Adrenal gland (tissue), 12 donors: ENCODE data around the gene CPA3. TPM values are rescaled to one million over a fixed set of nuclear protein-coding genes. Genes with fewer than 3 reads are reported as not detected.

Source experiments
- DNase-seq, 7 donors: peaks; one replicate each; pipeline ENCODE4 v3.0.0-alpha.2; 2019 to 2020
- H3K27ac ChIP-seq, 5 donors: fragments of 200-600 bp; sonication (generic) in 4 of 5; 1 replicate in 3 of 5; 2 replicates in 2 of 5; pipeline versions ENCODE4 v1.5.1 to v1.8.0; 2016 to 2020; ENCODE audit warnings: mild to moderate bottlenecking in 1 of 5
- H3K27me3 ChIP-seq: fragments of 200-600 bp; 2 replicates; pipeline ENCODE4 v1.8.0; 2021
- H3K36me3 ChIP-seq, 2 donors: fragments of 200-600 bp; replicated peaks in 1 of 2; 1 replicate in 1 of 2; 2 replicates in 1 of 2; pipeline versions ENCODE4 v1.5.1 to v1.8.0; 2018 to 2022
- H3K4me1 ChIP-seq, 2 donors: fragments of 200-600 bp; replicated peaks in 1 of 2; 1 replicate in 1 of 2; 2 replicates in 1 of 2; pipeline versions ENCODE4 v1.5.1 to v1.8.0; 2018 to 2021
- H3K4me3 ChIP-seq, 4 donors: fragments of 200-600 bp; sonication (generic) in 3 of 4; one replicate each; pipeline ENCODE4 v1.5.1; 2016 to 2018
- H3K9me3 ChIP-seq, 3 donors: fragments of 200-600 bp; sonication (generic) in 1 of 3; replicated peaks in 1 of 3; 1 replicate in 2 of 3; 2 replicates in 1 of 3; pipeline versions ENCODE4 v1.5.1 to v1.8.0; 2016 to 2021
- POLR2A ChIP-seq, 2 donors: fragments of 450-650 bp; IDR thresholded peaks; one replicate each; pipeline ENCODE4 v1.6.1; 2017; ENCODE audit warnings: antibody characterized with exemption in 2 of 2, mild to moderate bottlenecking in 2 of 2, moderate library complexity in 1 of 2
- WGBS, 4 donors: extraction: QIAGEN DNeasy Blood & Tissue Kit in 2 of 4; methylation state at CpG; one replicate each; pipeline versions ENCODE4 v1.1.5 to v1.1.7; 2013 to 2017; 5-methylcytosine and 5-hydroxymethylcytosine counted together
- intact Hi-C, 2 donors: fragments of 100-400 bp; cut with DNase I; formaldehyde crosslinking; loops; one replicate each; pipeline versions ENCODE4 v1.14.1 to v1.15.0; 2022 to 2023
- polyA plus RNA-seq, 3 donors: library from polyadenylated mRNA; stranded (reverse); fragments of 200-250 nt in 2 of 3; fragments of 350-450 nt in 1 of 3; fragmentation: Illumina TruSeq in 1 of 3; extraction: RNeasy Lipid Tissue Mini Kit (QIAGEN cat#74804) in 1 of 3; gene quantifications; one replicate each; pipeline ENCODE4 v1.2.3, GENCODE V29; 2013 to 2014
- total RNA-seq, 9 donors: library from RNA; depleted of rRNA in 4 of 9; stranded (reverse); fragments of >200 nt in 4 of 9; fragments of 120-200 nt in 1 of 9; fragmentation: NEBNext Ultra II Directional in 1 of 9; extraction: Animal tissue kit (Norgen Biotek cat#: 25700) in 1 of 9; gene quantifications; one replicate each; pipeline versions ENCODE4 v1.1.0 to v1.2.4, GENCODE V29; 2013 to 2023
- TF ChIP-seq, protein P1 (sequence below), 6 experiments: fragments of 450-650 bp in 4 of 6; fragments of 200-600 bp in 2 of 6; sonication (generic) in 1 of 6; IDR thresholded peaks; 1 replicate in 5 of 6; 2 replicates in 1 of 6; pipeline versions ENCODE4 v1.5.1 to v1.8.0; 2016 to 2021; ENCODE audit warnings: antibody characterized with exemption in 6 of 6, mild to moderate bottlenecking in 2 of 6, moderate library complexity in 1 of 6
- donor health status: healthy with polysubstance abuse.
- donor health status: Bipolar disorder and iron deficiency.
- donor health status: DM: yes; HTN: yes; CAD: no.
- donor health status: DM: no; HTN: no; CAD: no.
- donor health status: DM: no; HTN: no; CAD: no.
- donor health status: DM: yes; HTN: yes; CAD: no.

CPA3 gene
- total and polyA plus RNA-seq, 12 donors: 0.39 to 4.1 (median 0.78) TPM; not detected in 3

- intact Hi-C loops: no loop called here
- H3K9me3 ChIP-seq: no peaks in the 10 kb centered on the region
- no peak overlapping the region for H3K4me3 ChIP-seq
- 57 to 70% (median 63%) methylated on average over 4 of the region's 4 CpGs for WGBS, 4 donors
- H3K4me1 ChIP-seq: no peaks in the 10 kb centered on the region
- H3K36me3 ChIP-seq: no peaks in the 10 kb centered on the region
- no peak for DNase-seq
- TF ChIP-seq, protein P1, sequence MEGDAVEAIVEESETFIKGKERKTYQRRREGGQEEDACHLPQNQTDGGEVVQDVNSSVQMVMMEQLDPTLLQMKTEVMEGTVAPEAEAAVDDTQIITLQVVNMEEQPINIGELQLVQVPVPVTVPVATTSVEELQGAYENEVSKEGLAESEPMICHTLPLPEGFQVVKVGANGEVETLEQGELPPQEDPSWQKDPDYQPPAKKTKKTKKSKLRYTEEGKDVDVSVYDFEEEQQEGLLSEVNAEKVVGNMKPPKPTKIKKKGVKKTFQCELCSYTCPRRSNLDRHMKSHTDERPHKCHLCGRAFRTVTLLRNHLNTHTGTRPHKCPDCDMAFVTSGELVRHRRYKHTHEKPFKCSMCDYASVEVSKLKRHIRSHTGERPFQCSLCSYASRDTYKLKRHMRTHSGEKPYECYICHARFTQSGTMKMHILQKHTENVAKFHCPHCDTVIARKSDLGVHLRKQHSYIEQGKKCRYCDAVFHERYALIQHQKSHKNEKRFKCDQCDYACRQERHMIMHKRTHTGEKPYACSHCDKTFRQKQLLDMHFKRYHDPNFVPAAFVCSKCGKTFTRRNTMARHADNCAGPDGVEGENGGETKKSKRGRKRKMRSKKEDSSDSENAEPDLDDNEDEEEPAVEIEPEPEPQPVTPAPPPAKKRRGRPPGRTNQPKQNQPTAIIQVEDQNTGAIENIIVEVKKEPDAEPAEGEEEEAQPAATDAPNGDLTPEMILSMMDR (IDR thresholded peaks at IDR 0.05): no peak
- no peak for TF ChIP-seq POLR2A (IDR thresholded peaks at IDR 0.05)
- H3K27me3 ChIP-seq: no peaks in the 10 kb centered on the region
- peak overlapping the region in 1 of 5 donors; percentile 3 for H3K27ac ChIP-seq
These were observed 24.6 kb upstream of the CPA3 start for GRCh38 chr3:148840451-148840850.

DNA sequence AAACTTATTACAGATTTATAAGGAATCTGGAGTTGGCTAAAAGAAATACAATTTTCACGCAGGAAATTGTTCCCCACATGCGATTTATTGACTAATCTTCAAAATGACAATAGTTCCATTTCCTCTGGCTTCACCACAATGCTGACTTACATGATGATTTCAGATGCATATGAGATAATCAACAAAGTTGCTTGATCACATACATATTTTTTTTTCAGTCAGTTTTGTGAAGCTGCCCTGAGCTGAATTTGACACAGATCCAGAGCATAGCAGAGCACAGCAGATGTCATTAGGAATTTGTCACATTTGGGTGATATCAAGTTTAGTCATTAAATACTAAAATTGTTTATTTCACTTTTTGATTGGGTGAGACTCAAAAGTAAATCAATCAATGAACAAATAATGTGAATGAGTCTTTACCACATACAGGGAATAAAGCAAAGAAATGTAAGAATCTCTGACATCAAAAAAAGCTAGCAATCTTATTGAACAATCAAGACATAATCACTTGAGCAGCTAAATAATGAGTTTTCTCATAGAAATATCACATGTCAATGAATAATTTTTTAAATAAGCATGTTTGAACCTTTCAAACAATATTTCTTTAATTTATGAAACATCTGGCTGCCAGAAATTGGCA lies 19.2 kb upstream of the CPA3 start:
- Histone ChIP-seq H3K27me3 (no peaks in the 10 kb centered on the region), H3K4me3 (no peak overlapping the region), H3K36me3 (no peaks in the 10 kb centered on the region), H3K4me1 (peaks cover 8 to 10% of the 10 kb centered on the region in 2 donors), H3K9me3 (no peaks in the 10 kb centered on the region), H3K27ac (no peak overlapping the region)
- intact Hi-C loops: no loop called here
- no peak for TF ChIP-seq POLR2A (IDR thresholded peaks at IDR 0.05)
- TF ChIP-seq, protein P1 (IDR thresholded peaks at IDR 0.05): no peak
- 76 to 86% (median 79%) methylated on average over 2 of the region's 2 CpGs for WGBS, 4 donors
- no peak for DNase-seq

GRCh38 chr3:148847351-148847750 lies 17.7 kb upstream of the CPA3 start:
- peak in 1 of 7 donors; percentile 22 for DNase-seq
- WGBS, 4 donors: 12 to 53% (median 36%) methylated on average over 1 of the region's 1 CpG

GRCh38 chr3:148848410-148848809 lies 16.7 kb upstream of the CPA3 start:
- TF ChIP-seq, protein P1 (IDR thresholded peaks at IDR 0.05): no peak
- TF ChIP-seq POLR2A (IDR thresholded peaks at IDR 0.05): no peak
- Histone ChIP-seq H3K9me3 (no peaks in the 10 kb centered on the region), H3K36me3 (no peaks in the 10 kb centered on the region), H3K4me3 (no peak overlapping the region), H3K27me3 (no peaks in the 10 kb centered on the region), H3K27ac (no peak overlapping the region), H3K4me1 (peaks cover 14% of the 10 kb centered on the region in 2 donors)
- WGBS, 4 donors: 72 to 91% (median 88%) methylated on average over 1 of the region's 1 CpG
- no peak for DNase-seq
- intact Hi-C loops: no loop called here

More at GRCh38 chr3:148847351-148847750, 17.7 kb upstream of the CPA3 start:
- Histone ChIP-seq H3K27me3 (no peaks in the 10 kb centered on the region), H3K4me3 (no peak overlapping the region), H3K36me3 (no peaks in the 10 kb centered on the region), H3K9me3 (no peaks in the 10 kb centered on the region), H3K4me1 (peaks cover 8 to 10% of the 10 kb centered on the region in 2 donors), H3K27ac (no peak overlapping the region)
- no peak for TF ChIP-seq POLR2A (IDR thresholded peaks at IDR 0.05)
- TF ChIP-seq, protein P1 (IDR thresholded peaks at IDR 0.05): no peak
- intact Hi-C loops: no loop called here
